Erythroblast (primary cell): ENCODE results near the gene MYO5C.

ENCODE experiments used
- GATA1 ChIP-seq: IDR thresholded peaks from 2 replicates; pipeline ENCODE4 v1.6.1; 2011; ENCODE audit warnings: low read depth, mild to moderate bottlenecking, control low read depth, low read length, moderate library complexity
- POLR2A ChIP-seq: IDR thresholded peaks from 2 replicates; pipeline ENCODE4 v1.6.1; 2011; ENCODE audit warnings: mild to moderate bottlenecking, low read length

- TF ChIP-seq POLR2A = no peak
- TF ChIP-seq GATA1 = no peak
Measured at GRCh38 chr15:52290329-52290728, 5.3 kb downstream of the MYO5C start.
